Activated CD8-positive, alpha-beta memory T cell treated with anti-CD3 and anti-CD28 coated beads for 24 hours (primary cell): ENCODE data around the gene TMPRSS7.

Experiments
- DNase-seq: peaks from one replicate; pipeline ENCODE4 v3.0.0-alpha.2; 2020

TMPRSS7 gene

DNA sequence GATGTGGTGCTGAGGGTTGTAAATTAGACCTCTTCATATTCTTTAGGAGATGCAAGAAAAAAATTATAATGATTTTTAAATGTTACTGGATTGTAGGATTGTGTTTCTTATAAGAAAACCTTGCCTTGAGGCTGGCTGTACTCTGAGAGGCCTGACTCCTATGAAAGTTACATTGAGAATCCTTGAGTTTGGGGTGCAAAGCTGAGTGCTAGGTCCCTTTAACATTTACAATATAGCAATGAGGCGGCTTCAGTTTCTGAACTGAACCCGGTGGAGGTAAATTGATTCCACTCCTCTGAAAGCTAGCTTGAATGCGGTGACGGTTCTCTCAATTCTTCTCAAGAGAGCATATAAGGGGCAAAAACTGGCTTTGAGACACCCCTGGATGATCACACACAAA lies at the start of gene TMPRSS7:
TSS of gene TMPRSS7 (plus strand) at position 301 of the 400 bp plus-strand sequence. CDS start 110 bp downstream, outside the sequence.
- DNase-seq = no peak

- no peak for DNase-seq
These were observed 47.7 kb upstream of the TMPRSS7 start for GRCh38 chr3:111986800-111987199.

- no peak for DNase-seq
These were observed 45.4 kb upstream of the TMPRSS7 start for GRCh38 chr3:111989061-111989678.

- no peak for DNase-seq
These were observed 41.5 kb upstream of the TMPRSS7 start for GRCh38 chr3:111993038-111993437.

- DNase-seq = no peak
These were observed 35.7 kb upstream of the TMPRSS7 start, which contains the start of gene TAGLN3 for GRCh38 chr3:111998636-111999483. TAGLN3 (plus strand) TSS chr3:111998922; CDS start chr3:111999423, 501 bp downstream.

DNA sequence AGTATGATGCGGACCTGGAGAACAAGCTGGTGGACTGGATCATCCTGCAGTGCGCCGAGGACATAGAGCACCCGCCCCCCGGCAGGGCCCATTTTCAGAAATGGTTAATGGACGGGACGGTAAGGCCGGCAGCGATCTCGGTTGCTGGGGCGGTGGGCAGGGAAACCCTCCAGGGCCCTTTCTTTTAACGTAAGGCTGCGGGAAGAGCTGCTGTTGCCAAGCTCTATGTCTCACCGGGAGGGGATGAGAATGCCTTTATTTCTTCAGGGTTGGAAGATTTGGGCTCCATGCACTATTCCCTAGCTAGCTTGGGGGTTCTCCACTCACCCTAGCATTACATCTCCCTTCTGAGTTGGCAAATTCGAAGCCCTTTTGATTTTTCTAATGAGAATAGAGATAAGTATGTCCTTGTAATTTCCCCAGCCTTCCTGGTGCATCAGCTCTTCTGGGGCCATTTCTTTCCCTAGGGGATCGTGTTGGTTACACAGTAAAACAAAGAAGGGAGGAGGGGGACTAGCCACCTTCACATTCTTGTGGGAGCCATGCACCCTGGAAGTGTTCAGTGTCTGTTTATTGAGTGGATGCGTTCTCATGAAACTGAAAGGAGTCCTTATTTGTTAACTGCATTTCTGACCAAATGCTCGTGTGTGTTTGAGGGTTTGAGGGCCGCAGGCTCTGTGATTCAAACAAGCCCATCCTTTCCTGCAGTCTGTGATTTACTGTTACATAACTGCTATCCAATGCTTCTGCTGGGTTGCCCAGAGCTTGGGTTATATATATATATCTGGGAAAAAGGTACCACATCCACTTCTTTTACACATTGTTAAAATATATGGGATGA lies 34.8 kb upstream of the TMPRSS7 start:
- no peak for DNase-seq

DNA sequence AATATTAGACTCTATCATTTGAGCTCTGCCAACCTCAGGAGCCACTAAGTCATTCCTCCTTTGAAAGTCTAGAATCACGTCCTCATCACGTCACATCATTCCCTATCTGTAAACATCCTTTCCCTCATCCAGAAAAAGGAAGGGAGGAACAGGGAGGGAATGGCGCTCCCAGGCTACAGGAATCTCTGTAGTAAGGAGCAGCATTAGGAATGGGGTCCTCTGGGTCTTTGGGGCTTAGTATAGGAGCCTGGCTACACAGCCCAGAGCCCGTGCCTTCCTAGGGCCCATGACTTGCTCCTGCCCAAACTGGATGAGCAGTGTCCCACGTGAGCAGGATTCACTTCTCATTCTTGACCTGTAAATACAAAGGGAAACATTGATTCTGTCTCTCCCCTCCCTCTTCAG lies 34.2 kb upstream of the TMPRSS7 start:
- no peak for DNase-seq

- no peak for DNase-seq
These were observed 33.6 kb upstream of the TMPRSS7 start for GRCh38 chr3:112000966-112001365.

DNA sequence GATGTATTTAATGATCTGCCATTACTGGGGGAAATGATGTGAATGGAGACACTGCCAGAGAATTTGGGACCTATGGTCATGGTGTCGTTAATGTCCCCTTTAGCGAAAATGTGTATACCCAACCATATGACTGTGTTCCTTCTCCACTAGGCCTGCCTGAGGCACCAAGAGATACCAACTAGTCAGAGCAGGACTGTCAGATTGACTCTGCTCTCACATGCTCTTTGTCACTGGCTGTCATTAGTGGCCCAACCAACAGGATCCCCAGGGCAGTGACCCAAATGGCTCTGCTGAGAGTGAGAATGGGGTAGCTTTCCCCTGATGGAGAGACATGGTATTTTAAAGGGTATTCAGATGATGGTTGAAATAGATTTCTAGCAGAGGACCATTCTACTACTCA lies 33.0 kb upstream of the TMPRSS7 start:
- no peak for DNase-seq

- DNase-seq = peak; percentile 77
These were observed 32.2 kb upstream of the TMPRSS7 start for GRCh38 chr3:112002096-112002971.

DNA sequence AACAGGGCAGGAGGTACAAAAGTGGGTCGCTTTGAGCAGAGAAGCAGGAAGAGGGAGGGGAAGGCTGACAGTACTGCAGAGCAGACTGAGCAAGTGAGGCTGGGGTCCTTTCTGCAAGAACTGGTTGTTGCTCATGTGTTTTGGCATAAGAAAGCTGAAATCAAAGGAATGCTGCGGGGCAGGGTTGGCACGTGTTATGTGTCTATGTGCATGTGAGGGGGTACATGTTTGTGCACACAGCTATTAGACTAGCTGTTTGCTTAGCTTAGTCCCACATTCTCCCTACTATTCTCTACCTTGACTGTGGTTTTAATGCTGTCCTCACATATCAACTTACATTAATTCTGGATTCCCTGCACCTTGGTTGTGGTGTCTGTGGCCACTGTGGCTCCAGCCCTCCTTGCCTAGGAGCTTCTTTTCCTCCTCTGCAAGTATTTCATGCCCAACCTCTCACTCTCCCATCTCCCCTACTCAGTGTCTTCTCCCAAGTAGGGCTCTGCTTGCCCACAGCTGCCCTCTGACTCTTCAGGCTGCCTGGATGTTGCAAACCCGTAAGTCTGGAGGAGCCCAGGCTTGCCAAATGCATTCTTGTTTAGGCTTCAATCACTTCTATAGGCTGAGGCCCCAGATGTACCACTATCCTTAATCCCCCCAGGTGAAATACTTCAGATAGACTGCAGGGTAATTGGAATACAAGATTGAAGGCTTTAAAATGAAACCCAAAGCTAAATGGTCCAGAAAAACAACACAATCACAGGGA lies 31.0 kb upstream of the TMPRSS7 start:
- no peak for DNase-seq

GRCh38 chr3:112004187-112004586 lies 30.3 kb upstream of the TMPRSS7 start:
- DNase-seq = no peak

GRCh38 chr3:112004669-112005068 lies 29.9 kb upstream of the TMPRSS7 start:
- DNase-seq = no peak

DNA sequence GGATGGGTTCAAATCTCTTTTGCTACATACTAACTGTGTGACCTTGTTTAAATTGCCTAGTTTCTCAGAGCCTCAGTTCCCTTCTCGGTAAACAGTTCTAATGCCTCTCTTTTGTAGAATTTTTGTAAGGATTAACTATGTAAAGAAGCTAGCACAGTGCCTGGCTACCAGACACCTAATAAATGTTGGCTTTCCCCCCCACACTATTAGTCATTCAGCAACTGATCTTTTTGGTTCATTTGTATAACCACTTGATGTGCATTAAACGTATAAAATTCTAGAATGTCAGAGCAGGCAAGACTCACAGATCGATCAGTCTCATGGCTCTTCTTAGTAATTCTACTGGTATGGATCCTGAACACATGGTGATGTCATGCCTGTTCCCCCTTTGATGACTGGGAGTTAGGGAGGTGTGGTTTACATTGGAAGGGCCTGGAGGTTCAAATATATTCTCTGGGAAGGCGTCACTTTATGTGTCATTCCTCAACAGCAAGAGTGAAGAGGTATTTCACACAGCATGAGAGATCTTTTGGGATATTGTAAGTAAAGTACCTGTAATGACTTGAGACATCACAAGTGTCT lies 29.4 kb upstream of the TMPRSS7 start:
- DNase-seq = no peak

- DNase-seq = no peak
These were observed 26.9 kb upstream of the TMPRSS7 start for GRCh38 chr3:112007633-112008032.

- no peak for DNase-seq
These were observed 24.9 kb upstream of the TMPRSS7 start for GRCh38 chr3:112009670-112010069.

GRCh38 chr3:112010636-112011035 lies 23.9 kb upstream of the TMPRSS7 start:
- DNase-seq = no peak

DNA sequence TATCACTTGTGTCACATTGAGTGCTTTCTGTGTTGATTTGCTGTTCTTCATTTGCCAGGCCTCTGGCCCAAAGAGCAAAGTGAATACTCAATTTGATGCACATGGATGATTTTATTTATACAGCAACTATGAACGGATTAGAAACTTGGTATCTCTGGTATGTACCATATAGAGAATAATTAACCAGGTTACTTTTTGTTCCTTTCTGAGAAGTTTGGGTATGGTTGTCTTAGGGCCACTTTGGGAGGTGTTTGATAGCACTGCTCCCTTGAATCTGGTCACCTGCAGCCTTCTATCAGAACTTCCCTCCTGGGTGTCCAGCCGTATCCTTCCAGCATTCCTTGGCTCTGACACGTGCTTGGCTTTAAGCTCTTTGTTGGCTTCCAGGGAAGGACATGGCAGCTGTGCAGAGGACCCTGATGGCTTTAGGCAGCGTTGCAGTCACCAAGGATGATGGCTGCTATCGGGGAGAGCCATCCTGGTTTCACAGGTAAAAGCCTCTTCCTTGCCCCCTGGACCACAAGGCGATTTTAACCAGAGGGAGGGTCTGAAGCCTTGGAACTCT lies 23.1 kb upstream of the TMPRSS7 start:
- DNase-seq = no peak

- no peak for DNase-seq
These were observed 22.1 kb upstream of the TMPRSS7 start for GRCh38 chr3:112012205-112012992.
